Osteocyte (in vitro differentiated cells): ENCODE data around the gene PRR15. TPM values are rescaled to one million over a fixed set of nuclear protein-coding genes. Genes with fewer than 3 reads are reported as not detected.

Source experiments
- DNase-seq: peaks from one replicate; pipeline ENCODE4 v3.0.0; 2021; ENCODE audit warnings: mixed read lengths; ENCODE audit not compliant: unreplicated experiment; ENCODE audit errors: extremely low spot score
- H3K27ac Mint-ChIP-seq: one replicate; pipeline ENCODE4 v1.8.0; 2021; ENCODE audit warnings: mild to moderate bottlenecking, mixed read lengths; ENCODE audit not compliant: unreplicated experiment
- H3K27me3 Mint-ChIP-seq: one replicate; pipeline ENCODE4 v1.8.0; 2021; ENCODE audit warnings: mixed read lengths; ENCODE audit not compliant: unreplicated experiment
- H3K36me3 Mint-ChIP-seq: one replicate; pipeline ENCODE4 v1.8.0; 2021; ENCODE audit warnings: mixed read lengths; ENCODE audit not compliant: unreplicated experiment
- H3K4me1 Mint-ChIP-seq: one replicate; pipeline ENCODE4 v1.8.0; 2021; ENCODE audit warnings: mixed read lengths; ENCODE audit not compliant: unreplicated experiment
- H3K4me3 Mint-ChIP-seq: one replicate; pipeline ENCODE4 v1.8.0; 2021; ENCODE audit warnings: mild to moderate bottlenecking, moderate library complexity, mixed read lengths; ENCODE audit not compliant: unreplicated experiment
- H3K9me3 Mint-ChIP-seq: one replicate; pipeline ENCODE4 v1.8.0; 2021; ENCODE audit warnings: mixed read lengths; ENCODE audit not compliant: unreplicated experiment
- total RNA-seq: library from RNA; stranded (reverse); gene quantifications from 2 replicates; pipeline ENCODE4 v1.2.1, GENCODE V29; 2021
- TF ChIP-seq, protein P1 (sequence below): fragments of 200-600 bp; sonication (generic); IDR thresholded peaks from 2 replicates; pipeline ENCODE4 v1.5.0; 2021; ENCODE audit warnings: antibody characterized with exemption, mild to moderate bottlenecking, moderate library complexity

The PRR15 gene
- total RNA-seq, 1 donor from 2014 or later: 0.73 TPM

DNA sequence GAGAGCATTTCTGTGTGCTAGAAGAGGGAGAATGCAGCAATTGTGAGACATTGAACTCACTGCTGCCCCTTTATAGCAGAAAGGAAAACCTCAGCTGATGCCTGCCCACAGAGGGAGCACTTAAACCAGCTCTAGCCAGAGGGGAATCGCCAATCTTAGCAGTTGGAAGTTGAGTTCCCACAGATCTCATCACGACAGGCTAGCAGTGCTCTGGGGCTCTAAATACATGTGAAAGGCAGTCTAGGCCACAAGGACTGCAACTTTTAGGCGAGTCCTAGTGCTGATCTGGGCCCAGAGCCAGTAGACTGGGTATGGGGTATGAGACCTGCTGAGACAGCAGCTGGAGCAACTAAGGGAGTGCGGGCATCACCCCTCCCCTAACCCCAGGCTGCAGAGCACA is 25.2 kb upstream of the PRR15 start:
- TF ChIP-seq, protein P1, sequence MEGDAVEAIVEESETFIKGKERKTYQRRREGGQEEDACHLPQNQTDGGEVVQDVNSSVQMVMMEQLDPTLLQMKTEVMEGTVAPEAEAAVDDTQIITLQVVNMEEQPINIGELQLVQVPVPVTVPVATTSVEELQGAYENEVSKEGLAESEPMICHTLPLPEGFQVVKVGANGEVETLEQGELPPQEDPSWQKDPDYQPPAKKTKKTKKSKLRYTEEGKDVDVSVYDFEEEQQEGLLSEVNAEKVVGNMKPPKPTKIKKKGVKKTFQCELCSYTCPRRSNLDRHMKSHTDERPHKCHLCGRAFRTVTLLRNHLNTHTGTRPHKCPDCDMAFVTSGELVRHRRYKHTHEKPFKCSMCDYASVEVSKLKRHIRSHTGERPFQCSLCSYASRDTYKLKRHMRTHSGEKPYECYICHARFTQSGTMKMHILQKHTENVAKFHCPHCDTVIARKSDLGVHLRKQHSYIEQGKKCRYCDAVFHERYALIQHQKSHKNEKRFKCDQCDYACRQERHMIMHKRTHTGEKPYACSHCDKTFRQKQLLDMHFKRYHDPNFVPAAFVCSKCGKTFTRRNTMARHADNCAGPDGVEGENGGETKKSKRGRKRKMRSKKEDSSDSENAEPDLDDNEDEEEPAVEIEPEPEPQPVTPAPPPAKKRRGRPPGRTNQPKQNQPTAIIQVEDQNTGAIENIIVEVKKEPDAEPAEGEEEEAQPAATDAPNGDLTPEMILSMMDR: peak; percentile 29
- Mint-ChIP-seq H3K4me1 (peaks cover 7% of the 10 kb centered on the region), H3K27me3 (peaks cover 43% of the 10 kb centered on the region), H3K9me3 (peaks cover 18% of the 10 kb centered on the region), H3K4me3 (no peak overlapping the region), H3K36me3 (peaks cover 8% of the 10 kb centered on the region), H3K27ac (peak overlapping the region; percentile 35)
- no peak for DNase-seq

DNA sequence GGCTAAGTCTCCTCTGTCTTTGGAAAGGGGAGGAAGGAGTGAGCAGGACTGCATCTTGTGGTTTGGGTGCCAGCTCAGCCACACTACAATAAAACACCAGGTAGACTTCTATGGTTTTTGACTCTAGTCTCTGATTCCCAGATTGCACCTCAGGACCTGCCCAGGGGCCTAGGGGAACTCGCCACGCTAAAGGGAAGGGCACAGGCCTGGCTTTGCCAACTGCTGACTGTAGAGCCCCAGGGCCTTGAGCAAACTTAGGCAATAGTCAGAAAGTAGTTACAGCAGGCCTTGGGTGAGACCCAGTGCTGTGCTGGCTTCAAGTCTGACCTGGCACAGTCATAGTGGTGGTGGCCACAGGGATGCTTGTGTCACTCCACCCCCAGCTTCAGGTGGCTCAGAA is 24.2 kb upstream of the PRR15 start:
- Mint-ChIP-seq H3K36me3 (peaks cover 9% of the 10 kb centered on the region), H3K4me3 (no peak overlapping the region), H3K27me3 (peaks cover 51% of the 10 kb centered on the region), H3K27ac (no peak overlapping the region), H3K9me3 (peaks cover 29% of the 10 kb centered on the region), H3K4me1 (peaks cover 7% of the 10 kb centered on the region)
- no peak for DNase-seq
- TF ChIP-seq, protein P1: no peak

DNA sequence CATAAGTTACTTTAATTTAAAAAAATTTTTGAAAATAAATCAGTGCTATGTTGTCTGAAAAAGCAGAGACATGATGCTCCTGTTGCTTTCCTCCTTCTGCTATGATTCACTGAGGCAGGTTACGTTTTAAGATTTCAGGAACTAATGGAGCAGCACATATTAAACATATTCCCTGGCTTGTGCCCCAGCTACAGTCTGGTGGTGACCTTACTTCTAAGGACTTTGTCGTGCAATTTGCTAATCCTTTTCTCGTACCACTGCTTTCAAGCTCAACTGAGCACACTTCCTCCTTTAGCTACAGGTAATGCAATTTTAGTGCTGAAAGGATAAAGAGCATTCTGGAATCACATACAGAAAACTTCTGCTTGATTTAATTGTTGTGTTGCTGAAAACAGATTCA is 16.2 kb upstream of the PRR15 start:
- Mint-ChIP-seq H3K27ac (no peak overlapping the region), H3K4me3 (no peak overlapping the region), H3K9me3 (peaks cover 25% of the 10 kb centered on the region), H3K27me3 (peaks cover 62% of the 10 kb centered on the region), H3K36me3 (peaks cover 9% of the 10 kb centered on the region), H3K4me1 (no peaks in the 10 kb centered on the region)
- DNase-seq: no peak
- TF ChIP-seq, protein P1: no peak

DNA sequence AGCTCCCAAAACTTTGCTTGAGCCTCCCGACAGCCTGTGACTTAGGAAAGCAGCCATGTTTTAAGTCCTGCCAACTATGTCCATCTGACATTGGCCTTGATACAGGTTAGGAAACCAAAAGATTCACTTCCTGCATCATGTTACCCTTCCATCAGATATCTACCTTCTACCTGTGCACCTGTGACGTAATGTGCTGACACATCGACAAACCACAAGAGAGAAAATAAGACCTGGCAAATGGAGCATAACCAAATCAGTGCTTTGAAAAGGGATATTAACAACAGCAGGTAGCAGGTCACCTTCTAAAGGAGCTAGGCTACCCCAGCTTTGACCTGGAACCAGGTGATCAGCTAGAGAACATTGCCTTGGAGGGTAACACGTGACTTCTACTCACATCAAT is 14.8 kb upstream of the PRR15 start:
- Mint-ChIP-seq H3K27me3 (peaks cover 52% of the 10 kb centered on the region), H3K4me1 (no peaks in the 10 kb centered on the region), H3K4me3 (no peak overlapping the region), H3K27ac (no peak overlapping the region), H3K36me3 (no peaks in the 10 kb centered on the region), H3K9me3 (peaks cover 11% of the 10 kb centered on the region)
- TF ChIP-seq, protein P1: no peak
- no peak for DNase-seq

DNA sequence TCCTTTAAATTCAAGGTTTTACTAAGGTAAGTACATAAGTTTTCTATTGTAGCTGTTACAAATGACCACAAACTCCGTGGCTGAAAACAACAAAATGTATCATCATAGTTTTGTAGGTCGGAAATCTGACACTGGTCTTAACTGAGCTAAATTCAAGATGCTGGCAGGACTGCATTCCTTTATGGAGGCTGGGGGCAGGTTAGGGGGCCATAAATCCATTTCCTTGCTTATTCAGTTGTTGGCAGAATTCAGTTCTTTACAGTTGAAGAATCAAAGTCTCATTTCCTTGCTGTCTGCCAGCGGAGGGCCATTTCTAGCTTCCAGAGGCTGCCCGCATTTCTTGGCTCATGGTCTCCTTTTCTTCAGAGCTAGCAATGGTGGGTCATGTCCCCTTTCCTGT is 11.2 kb upstream of the PRR15 start:
- Mint-ChIP-seq H3K27ac (no peak overlapping the region), H3K36me3 (no peaks in the 10 kb centered on the region), H3K27me3 (peaks cover 26% of the 10 kb centered on the region), H3K9me3 (peaks cover 7% of the 10 kb centered on the region), H3K4me1 (no peaks in the 10 kb centered on the region), H3K4me3 (no peak overlapping the region)
- no peak for DNase-seq
- TF ChIP-seq, protein P1: no peak
